Gastrocnemius medialis (tissue), 4 donors: ENCODE data around the gene PRKD1.

Experiments
- CTCF ChIP-seq, 5 experiments: fragments of 450-650 bp in 3 of 5; fragments of 200-600 bp in 2 of 5; sonication (generic) in 2 of 5; IDR thresholded peaks in 4 of 5; conservative IDR thresholded peaks in 1 of 5; 1 replicate in 4 of 5; 2 replicates in 1 of 5; pipeline ENCODE4 v1.5.1; 2016 to 2019; ENCODE audit warnings: antibody characterized with exemption in 5 of 5, mild to moderate bottlenecking in 3 of 5, moderate library complexity in 3 of 5
- POLR2A ChIP-seq, 2 donors: fragments of 450-650 bp; IDR thresholded peaks; one replicate each; pipeline ENCODE4 v1.6.1; 2017; ENCODE audit warnings: antibody characterized with exemption in 2 of 2, mild to moderate bottlenecking in 2 of 2, moderate library complexity in 2 of 2

GRCh38 chr14:29580763-29581162 is 346.9 kb downstream of the PRKD1 start:
- TF ChIP-seq CTCF (IDR thresholded peaks at IDR 0.05 in 4 of 5, conservative IDR thresholded peaks at IDR 0.05 in 1 of 5) = no peak
- no peak for TF ChIP-seq POLR2A (IDR thresholded peaks at IDR 0.05)
